Stimulated activated CD8-positive, alpha-beta memory T cell treated with anti-CD3 and anti-CD28 coated beads, Interleukin-7, amount 100 ng/mL, for 1 hour (primary cell): ENCODE results near the gene VTI1A.
"Not testable (repeated sequence)": the region's sequence is repeated elsewhere in the genome, so short reads cannot be mapped to it uniquely, and the experiment has no call there.

Source experiments
- DNase-seq, 2 donors: peaks; one replicate each; pipeline ENCODE4 v3.0.0-alpha.2; 2020; ENCODE audit warnings: low read depth in 2 of 2

VTI1A gene

GRCh38 chr10:112446855-112447619 lies at the start of gene VTI1A, which contains the start of gene ZDHHC6:
Gene VTI1A (plus strand): TSS chr10:112447215. CDS start chr10:112447374, 159 bp downstream.
Gene ZDHHC6 (minus strand): TSS chr10:112446914. CDS start chr10:112445436, 1,478 bp downstream.
- peak; percentile 62 to 73 for DNase-seq

- DNase-seq: no peak
Observed at GRCh38 chr10:112397592-112397991, 49.4 kb upstream of the VTI1A start.

- no peak for DNase-seq
Observed at GRCh38 chr10:112402917-112403316, 44.1 kb upstream of the VTI1A start.

- DNase-seq: no peak
Observed at GRCh38 chr10:112404617-112405016, 42.4 kb upstream of the VTI1A start.

GRCh38 chr10:112406806-112407205 lies 40.2 kb upstream of the VTI1A start:
- not testable (repeated sequence) for DNase-seq

GRCh38 chr10:112407696-112408095 lies 39.3 kb upstream of the VTI1A start:
- no peak for DNase-seq

GRCh38 chr10:112409299-112409698 lies 37.7 kb upstream of the VTI1A start:
- DNase-seq: no peak

- no peak for DNase-seq
Observed at GRCh38 chr10:112409755-112410154, 37.3 kb upstream of the VTI1A start.

GRCh38 chr10:112412696-112413095 lies 34.3 kb upstream of the VTI1A start:
- DNase-seq: no peak

- no peak for DNase-seq
Observed at GRCh38 chr10:112421731-112422130, 25.3 kb upstream of the VTI1A start.

- no peak for DNase-seq
Observed at GRCh38 chr10:112424651-112425050, 22.4 kb upstream of the VTI1A start.

- DNase-seq: no peak
Observed at GRCh38 chr10:112426111-112426510, 20.9 kb upstream of the VTI1A start.

- no peak for DNase-seq
Observed at GRCh38 chr10:112429147-112429546, 17.9 kb upstream of the VTI1A start.

- no peak for DNase-seq
Observed at GRCh38 chr10:112429654-112430230, 17.3 kb upstream of the VTI1A start.

- DNase-seq: no peak
Observed at GRCh38 chr10:112433136-112433535, 13.9 kb upstream of the VTI1A start.

GRCh38 chr10:112434988-112435619 lies 11.9 kb upstream of the VTI1A start:
- no peak for DNase-seq

GRCh38 chr10:112438356-112438755 lies 8.7 kb upstream of the VTI1A start:
- no peak for DNase-seq

GRCh38 chr10:112441520-112441919 lies 5.5 kb upstream of the VTI1A start:
- no peak for DNase-seq

GRCh38 chr10:112442063-112442462 lies 5.0 kb upstream of the VTI1A start:
- no peak for DNase-seq

- DNase-seq: no peak
Observed at GRCh38 chr10:112446055-112446854, 760 bp upstream of the VTI1A start.

GRCh38 chr10:112447620-112447928 lies 559 bp downstream of the VTI1A start:
- DNase-seq: no peak

- DNase-seq: no peak
Observed at GRCh38 chr10:112448888-112449287, 1.9 kb downstream of the VTI1A start.
